Measurements from ENCODE around the gene BRPF3.

The BRPF3 gene

GRCh38 chr6:36196113-36196879 lies at the start of gene BRPF3:
BRPF3 (plus strand) TSS chr6:36196744; CDS start chr6:36200323, 3,579 bp downstream.
- DNase-seq = peak; percentile 94

- DNase-seq = no peak
Measured at GRCh38 chr6:36147294-36147693, 49.2 kb upstream of the BRPF3 start.

- DNase-seq = no peak
Measured at GRCh38 chr6:36149476-36149875, 47.1 kb upstream of the BRPF3 start.

GRCh38 chr6:36150283-36150682 lies 46.3 kb upstream of the BRPF3 start:
- DNase-seq = no peak

GRCh38 chr6:36154286-36154685 lies 42.3 kb upstream of the BRPF3 start:
- DNase-seq = no peak

- no peak for DNase-seq
Measured at GRCh38 chr6:36155662-36156061, 40.9 kb upstream of the BRPF3 start.

GRCh38 chr6:36160147-36160760 lies 36.3 kb upstream of the BRPF3 start:
- no peak for DNase-seq

GRCh38 chr6:36169023-36170007 lies 27.2 kb upstream of the BRPF3 start:
- DNase-seq = no peak

GRCh38 chr6:36170704-36171103 lies 25.8 kb upstream of the BRPF3 start:
- no peak for DNase-seq

GRCh38 chr6:36171573-36171972 lies 25.0 kb upstream of the BRPF3 start:
- no peak for DNase-seq

GRCh38 chr6:36177166-36177565 lies 19.4 kb upstream of the BRPF3 start:
- DNase-seq = peak; percentile 30

- no peak for DNase-seq
Measured at GRCh38 chr6:36178544-36178943, 18.0 kb upstream of the BRPF3 start.

- DNase-seq = no peak
Measured at GRCh38 chr6:36180126-36180525, 16.4 kb upstream of the BRPF3 start.

GRCh38 chr6:36184311-36184710 lies 12.2 kb upstream of the BRPF3 start:
- no peak for DNase-seq

GRCh38 chr6:36186199-36186598 lies 10.3 kb upstream of the BRPF3 start:
- no peak for DNase-seq

GRCh38 chr6:36187446-36187845 lies 9.1 kb upstream of the BRPF3 start:
- DNase-seq = no peak

GRCh38 chr6:36195471-36196112 lies 952 bp upstream of the BRPF3 start:
- peak; percentile 39 for DNase-seq

- DNase-seq = peak; percentile 98
Measured at GRCh38 chr6:36196880-36197548, 470 bp downstream of the BRPF3 start.

- peak; percentile 42 for DNase-seq
Measured at GRCh38 chr6:36197739-36198221, 1.2 kb downstream of the BRPF3 start.

- DNase-seq = no peak
Measured at GRCh38 chr6:36198986-36199385, 2.4 kb downstream of the BRPF3 start.

- no peak for DNase-seq
Measured at GRCh38 chr6:36200154-36200891, 3.8 kb downstream of the BRPF3 start.
